ENCODE data around the gene ASAP2.

The ASAP2 gene

GRCh38 chr2:9298583-9298982 lies 92.0 kb downstream of the ASAP2 start:
- Histone ChIP-seq H3K27me3 (ENCODE audit: insufficient read depth, low read length, poor library complexity, severe bottlenecking) (no peaks in the 10 kb centered on the region), H4K20me1 (ENCODE audit: insufficient read depth, low read length, poor library complexity, severe bottlenecking) (no peaks in the 10 kb centered on the region), H3K36me3 (ENCODE audit: insufficient read depth, low read length) (peaks cover 16% of the 10 kb centered on the region; the same call in 1 of the 2 replicates), H3K79me2 (ENCODE audit: insufficient read depth, low read length) (no peaks in the 10 kb centered on the region), H3K4me3 (ENCODE audit: low read length, poor library complexity, severe bottlenecking) (no peak overlapping the region), H3K9ac (ENCODE audit: low read depth, low read length, poor library complexity, severe bottlenecking) (no peak overlapping the region), H3K4me2 (ENCODE audit: low read depth, low read length, poor library complexity, severe bottlenecking) (no peak overlapping the region), H3K9me3 (ENCODE audit: insufficient read depth, low read depth, low read length) (no peaks in the 10 kb centered on the region), H3K4me1 (ENCODE audit: insufficient read depth, low read length, poor library complexity, severe bottlenecking) (no peaks in the 10 kb centered on the region), H3K9me2 (replicated peaks; ENCODE audit: low read depth, low read length) (no peaks in the 10 kb centered on the region), H2AFZ (ENCODE audit: low read length) (no peak overlapping the region), H3F3A (ENCODE audit: low read depth) (no peaks in the 10 kb centered on the region)
- no peak for TF ChIP-seq CTCF (conservative IDR thresholded peaks at IDR 0.05; ENCODE audit: low read length)
- TF ChIP-seq EZH2phosphoT487 (IDR thresholded peaks at IDR 0.05; ENCODE audit: borderline replicate concordance), result no peak

- Histone ChIP-seq H3K36me3 (ENCODE audit: insufficient read depth, low read length) (peaks cover 16% of the 10 kb centered on the region; the same call in 1 of the 2 replicates), H3K9me3 (ENCODE audit: insufficient read depth, low read depth, low read length) (no peaks in the 10 kb centered on the region), H4K20me1 (ENCODE audit: insufficient read depth, low read length, poor library complexity, severe bottlenecking) (no peaks in the 10 kb centered on the region), H3K4me3 (ENCODE audit: low read length, poor library complexity, severe bottlenecking) (no peak overlapping the region), H3K9me2 (replicated peaks; ENCODE audit: low read depth, low read length) (no peaks in the 10 kb centered on the region), H3K79me2 (ENCODE audit: insufficient read depth, low read length) (no peaks in the 10 kb centered on the region), H3K27me3 (ENCODE audit: insufficient read depth, low read length, poor library complexity, severe bottlenecking) (no peaks in the 10 kb centered on the region), H3K4me2 (ENCODE audit: low read depth, low read length, poor library complexity, severe bottlenecking) (no peak overlapping the region), H3F3A (ENCODE audit: low read depth) (no peaks in the 10 kb centered on the region), H3K4me1 (ENCODE audit: insufficient read depth, low read length, poor library complexity, severe bottlenecking) (no peaks in the 10 kb centered on the region), H3K9ac (ENCODE audit: low read depth, low read length, poor library complexity, severe bottlenecking) (no peak overlapping the region), H2AFZ (ENCODE audit: low read length) (no peak overlapping the region)
- TF ChIP-seq EZH2phosphoT487 (IDR thresholded peaks at IDR 0.05; ENCODE audit: borderline replicate concordance) (no peak), CTCF (conservative IDR thresholded peaks at IDR 0.05; ENCODE audit: low read length) (no peak)
These were observed 92.8 kb downstream of the ASAP2 start for GRCh38 chr2:9299161-9300100.

GRCh38 chr2:9300214-9300613 lies 93.6 kb downstream of the ASAP2 start:
- no peaks in the 10 kb centered on the region for H3K79me2 ChIP-seq (ENCODE audit: insufficient read depth, low read length)
- H3K4me1 ChIP-seq (ENCODE audit: insufficient read depth, low read length, poor library complexity, severe bottlenecking), result no peaks in the 10 kb centered on the region
- H2AFZ ChIP-seq (ENCODE audit: low read length), result no peak overlapping the region
- H3K4me3 ChIP-seq (ENCODE audit: low read length, poor library complexity, severe bottlenecking), result no peak overlapping the region
- no peak for TF ChIP-seq CTCF (conservative IDR thresholded peaks at IDR 0.05; ENCODE audit: low read length)
- TF ChIP-seq EZH2phosphoT487 (IDR thresholded peaks at IDR 0.05; ENCODE audit: borderline replicate concordance), result no peak
- no peak overlapping the region for H3K4me2 ChIP-seq (ENCODE audit: low read depth, low read length, poor library complexity, severe bottlenecking)
- no peaks in the 10 kb centered on the region for H3K27me3 ChIP-seq (ENCODE audit: insufficient read depth, low read length, poor library complexity, severe bottlenecking)
- no peaks in the 10 kb centered on the region for H3F3A ChIP-seq (ENCODE audit: low read depth)
- H3K36me3 ChIP-seq (ENCODE audit: insufficient read depth, low read length), result peaks cover 16% of the 10 kb centered on the region; the same call in 1 of the 2 replicates
- H3K9me3 ChIP-seq (ENCODE audit: insufficient read depth, low read depth, low read length), result no peaks in the 10 kb centered on the region
- no peak overlapping the region for H3K9ac ChIP-seq (ENCODE audit: low read depth, low read length, poor library complexity, severe bottlenecking)
- H3K9me2 ChIP-seq (replicated peaks; ENCODE audit: low read depth, low read length), result no peaks in the 10 kb centered on the region
- H4K20me1 ChIP-seq (ENCODE audit: insufficient read depth, low read length, poor library complexity, severe bottlenecking), result no peaks in the 10 kb centered on the region
